ENCODE data around the gene CDK9. TPM values are rescaled to one million over a fixed set of nuclear protein-coding genes. Genes with fewer than 3 reads are reported as not detected.

CDK9 gene
- total and polyA plus RNA-seq, 2 of the 4 experiments (the other 2 are of a cell fraction), result 30.3 to 49.9 TPM

DNA sequence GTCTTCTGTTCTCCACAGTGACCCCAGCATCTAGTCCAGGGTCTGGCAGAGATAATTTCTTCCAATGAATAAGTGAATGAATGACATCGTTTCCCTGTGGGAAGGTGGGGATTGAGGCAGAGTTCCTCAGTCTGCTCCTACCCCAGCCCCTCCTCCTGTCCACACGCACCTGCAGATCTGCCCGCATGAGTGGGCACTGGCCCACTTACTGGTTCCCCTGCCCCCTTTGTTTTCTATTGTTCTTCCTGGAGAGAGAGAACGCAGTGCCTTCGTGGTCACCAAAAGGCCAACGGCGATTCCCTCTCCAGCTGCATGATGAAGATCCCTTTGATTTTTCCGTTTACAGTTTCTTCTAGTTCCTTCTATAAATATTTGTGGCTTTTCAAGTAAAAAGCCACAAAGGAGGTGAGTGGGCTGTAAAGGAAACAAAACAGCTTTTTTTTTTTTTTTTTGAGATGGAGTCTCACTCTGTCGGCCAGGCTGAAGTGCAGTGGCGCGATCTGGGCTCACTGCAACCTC is 11.1 kb downstream of the CDK9 start:
- Histone ChIP-seq H3K79me1 (ENCODE audit: low read depth in 1 of 2, low read length in 2 of 2) (peaks cover 6 to 30% of the 10 kb centered on the region in 2 experiments; a peak in 2 of 4 replicates), H4K20me1 (ENCODE audit: insufficient read depth, low read length) (peaks cover 28% of the 10 kb centered on the region), H3K9ac (ENCODE audit: low read depth, low read length) (no peak overlapping the region), H4K91ac (ENCODE audit: insufficient read depth, low read depth, low read length) (no peak overlapping the region), H3K4me1 (ENCODE audit: control insufficient read depth, insufficient read depth, low read length) (peaks cover 16% of the 10 kb centered on the region), H2AK5ac (ENCODE audit: low read depth, low read length) (no peak overlapping the region), H2BK5ac (ENCODE audit: low read depth, low read length, poor library complexity, severe bottlenecking) (no peak overlapping the region), H3K4me3 (ENCODE audit: insufficient read depth, low read depth, low read length) (no peak overlapping the region), H3K56ac (ENCODE audit: extremely low read depth, insufficient read depth, low read length) (no peak overlapping the region), H3K9me1 (ENCODE audit: insufficient read depth, low read length) (peaks cover 20% of the 10 kb centered on the region), H3K14ac (replicated peaks; ENCODE audit: low read depth, low read length) (no peak overlapping the region), H2AK9ac (replicated peaks; ENCODE audit: low read depth, low read length, poor library complexity) (no peak overlapping the region), H2BK20ac (ENCODE audit: low read depth, low read length) (no peak overlapping the region), H4K8ac (ENCODE audit: low read depth in 2 of 2, low read length in 2 of 2) (no peak overlapping the region), H2BK120ac (ENCODE audit: low read depth, low read length) (no peak overlapping the region), H2BK15ac (ENCODE audit: low read depth, low read length) (no peak overlapping the region), H3K27ac (ENCODE audit: insufficient read depth, low read length) (no peak overlapping the region), H3K36me3 (ENCODE audit: control insufficient read depth, insufficient read depth, low read length) (peaks cover 9% of the 10 kb centered on the region; the same call in 1 of the 2 replicates), H2AFZ (replicated peaks; ENCODE audit: low read length, poor library complexity) (no peak overlapping the region), H3K9me3 (ENCODE audit: control insufficient read depth, insufficient read depth, low read length) (no peaks in the 10 kb centered on the region), H3K23ac (ENCODE audit: low read depth, low read length) (peak overlapping the region; percentile 29; the same call in 1 of the 2 replicates), H3K27me3 (ENCODE audit: control insufficient read depth, insufficient read depth, low read length) (no peaks in the 10 kb centered on the region), H4K5ac (ENCODE audit: low read depth, low read length) (no peak overlapping the region), H3K18ac (ENCODE audit: low read depth, low read length) (no peak overlapping the region), H3K4ac (ENCODE audit: low read depth, low read length) (no peak overlapping the region), H3K4me2 (ENCODE audit: low read depth, low read length) (0 out of 2 replicates have a peak overlapping the region, but pooled peaks have one; percentile 2)
- ATAC-seq (ENCODE audit: low read depth) (peak; percentile 19), DNase-seq (peak; percentile 65)
- intact Hi-C loops (cut with micrococcal nuclease), result no loop called here
- 20% methylated on average over 2 of the region's 11 CpGs; no CpG with 5 or more reads in 1 of the 2 experiments for WGBS, 2 experiments (ENCODE audit: extremely low coverage in 2 of 2, insufficient read length in 1 of 2)
- in situ Hi-C loops (cut with MboI; ENCODE audit: low sequenced_read_pairs), result no loop called here
- dilution Hi-C loops (cut with HindIII; ENCODE audit: low sequenced_read_pairs, unreplicated experiment), result no loop called here
- BruUV-seq (replicated peaks), result no TSS peak
- ChIA-PET CTCF (interaction anchor here (0.5 to 1.0 kb wide), 2 partner anchors 62 to 189 kb away, joined by 3 to 5 read pairs; partner anchors contain the start of gene TOR2A), POLR2A (ENCODE audit: unreplicated experiment) (interaction anchor here (0.6 kb wide), 2 partner anchors 56 to 74 kb away, joined by 3 read pairs; no protein-coding TSS in a partner anchor)
- TF ChIP-seq POLR2A (IDR thresholded peaks at IDR 0.05; ENCODE audit: low read depth, low read length), result 0 out of 2 replicates have a peak, but pooled peaks have one; percentile 17
- TF ChIP-seq, protein P1, sequence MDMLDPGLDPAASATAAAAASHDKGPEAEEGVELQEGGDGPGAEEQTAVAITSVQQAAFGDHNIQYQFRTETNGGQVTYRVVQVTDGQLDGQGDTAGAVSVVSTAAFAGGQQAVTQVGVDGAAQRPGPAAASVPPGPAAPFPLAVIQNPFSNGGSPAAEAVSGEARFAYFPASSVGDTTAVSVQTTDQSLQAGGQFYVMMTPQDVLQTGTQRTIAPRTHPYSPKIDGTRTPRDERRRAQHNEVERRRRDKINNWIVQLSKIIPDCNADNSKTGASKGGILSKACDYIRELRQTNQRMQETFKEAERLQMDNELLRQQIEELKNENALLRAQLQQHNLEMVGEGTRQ (IDR thresholded peaks at IDR 0.05; ENCODE audit: low read depth, low read length), result no peak
